ENCODE measurements around the gene CCR5.

DNA sequence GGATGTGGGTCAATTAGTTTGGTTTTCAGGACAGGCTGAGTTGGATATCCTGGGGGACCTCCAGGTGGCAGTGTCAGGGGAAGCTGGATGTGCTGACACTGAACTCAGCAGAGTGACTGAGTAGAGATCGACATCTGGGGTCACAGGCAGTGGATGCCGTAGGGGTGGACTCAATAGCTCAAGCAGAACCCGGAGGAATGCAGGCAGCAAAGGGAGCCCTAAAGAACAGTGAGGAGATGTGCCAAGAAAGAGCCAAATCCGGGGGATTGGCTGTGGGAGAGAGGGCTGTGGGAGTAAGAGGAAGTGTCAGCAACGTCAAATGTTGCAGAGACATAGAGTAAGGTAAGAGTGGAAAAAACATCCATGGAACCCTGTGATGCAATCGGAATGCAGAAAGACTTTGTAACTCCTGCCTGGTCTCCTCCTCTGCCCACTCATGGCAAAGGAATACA is 24.5 kb downstream of the CCR5 start:
- no peak for TF ChIP-seq EZH2 (IDR thresholded peaks at IDR 0.05; ENCODE audit: borderline replicate concordance, low read length)
- TF ChIP-seq, protein P1, sequence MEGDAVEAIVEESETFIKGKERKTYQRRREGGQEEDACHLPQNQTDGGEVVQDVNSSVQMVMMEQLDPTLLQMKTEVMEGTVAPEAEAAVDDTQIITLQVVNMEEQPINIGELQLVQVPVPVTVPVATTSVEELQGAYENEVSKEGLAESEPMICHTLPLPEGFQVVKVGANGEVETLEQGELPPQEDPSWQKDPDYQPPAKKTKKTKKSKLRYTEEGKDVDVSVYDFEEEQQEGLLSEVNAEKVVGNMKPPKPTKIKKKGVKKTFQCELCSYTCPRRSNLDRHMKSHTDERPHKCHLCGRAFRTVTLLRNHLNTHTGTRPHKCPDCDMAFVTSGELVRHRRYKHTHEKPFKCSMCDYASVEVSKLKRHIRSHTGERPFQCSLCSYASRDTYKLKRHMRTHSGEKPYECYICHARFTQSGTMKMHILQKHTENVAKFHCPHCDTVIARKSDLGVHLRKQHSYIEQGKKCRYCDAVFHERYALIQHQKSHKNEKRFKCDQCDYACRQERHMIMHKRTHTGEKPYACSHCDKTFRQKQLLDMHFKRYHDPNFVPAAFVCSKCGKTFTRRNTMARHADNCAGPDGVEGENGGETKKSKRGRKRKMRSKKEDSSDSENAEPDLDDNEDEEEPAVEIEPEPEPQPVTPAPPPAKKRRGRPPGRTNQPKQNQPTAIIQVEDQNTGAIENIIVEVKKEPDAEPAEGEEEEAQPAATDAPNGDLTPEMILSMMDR (conservative IDR thresholded peaks at IDR 0.05 in 1 of 2, IDR thresholded peaks at IDR 0.05 in 1 of 2; ENCODE audit: extremely low read depth in 1 of 2, insufficient read depth in 1 of 2, low read depth in 1 of 2, low read length in 2 of 2), result peak in 1 of 2 donors; percentile 11

Data from mammary epithelial cell (primary cell).